DMS153 treated with DMSO at 0.1 percent for 48 hours (cell line): Measurements from ENCODE around the gene RGS9BP.
"Not testable (repeated sequence)": the region's sequence is repeated elsewhere in the genome, so short reads cannot be mapped to it uniquely, and the experiment has no call there.

ENCODE experiments used
- DNase-seq: peaks from one replicate; lab custom pipeline; 2025; ENCODE audit not compliant: unreplicated experiment; lab: John Stamatoyannopoulos, UW

Gene RGS9BP

DNA sequence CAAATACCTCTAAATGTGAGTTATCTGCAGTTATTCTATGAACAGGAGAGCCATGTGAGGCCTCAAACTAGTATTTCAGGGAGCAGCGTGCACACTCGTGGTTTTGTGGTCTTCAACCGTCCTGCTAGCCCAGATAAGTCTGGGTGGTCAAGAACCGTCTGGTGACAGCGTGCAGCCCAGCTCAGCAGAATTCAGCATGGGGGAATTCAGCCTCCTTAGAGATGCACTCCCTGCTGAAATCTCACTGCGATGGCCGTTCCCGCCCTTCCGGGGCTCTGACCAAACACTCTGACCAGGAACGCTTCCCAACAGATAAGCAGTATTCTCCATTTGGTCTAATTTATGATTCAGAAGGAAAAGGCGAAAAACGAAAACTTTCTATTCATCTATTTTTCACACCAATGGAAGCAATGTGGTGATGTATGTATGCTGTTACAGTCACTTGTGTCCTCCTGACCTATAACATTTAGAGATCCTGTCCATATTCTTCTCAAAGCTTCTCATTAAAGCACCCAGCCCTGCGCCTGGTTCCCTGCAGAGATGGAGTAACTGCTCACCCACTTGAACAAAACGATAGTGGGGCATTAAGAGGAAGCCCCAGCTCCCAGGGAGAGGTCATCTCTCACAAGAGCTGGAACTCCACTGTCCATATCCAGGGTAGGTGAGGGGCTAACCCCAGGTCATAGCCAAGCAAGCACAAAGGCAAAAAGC, 3.6 kb upstream of the RGS9BP start:
- no peak for DNase-seq

DNA sequence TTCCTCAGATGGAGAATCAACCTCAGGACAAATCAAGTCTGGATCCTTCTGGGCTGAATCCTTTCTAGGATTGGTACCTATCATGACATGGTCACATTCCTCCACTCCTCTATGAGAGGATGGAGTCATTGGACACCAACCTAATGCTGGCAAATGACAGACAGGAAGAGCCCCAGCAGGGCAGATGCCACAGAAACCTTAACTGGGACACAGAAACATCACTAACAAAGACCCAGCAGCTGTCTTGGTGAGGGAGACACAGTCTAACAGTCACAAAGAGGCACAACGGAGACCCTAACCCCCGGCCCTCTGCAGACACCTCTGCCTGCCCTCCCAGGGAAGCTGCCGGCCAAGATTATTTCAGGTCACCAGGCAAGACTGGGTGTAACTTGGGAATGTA, 2.8 kb upstream of the RGS9BP start:
- no peak for DNase-seq

DNA sequence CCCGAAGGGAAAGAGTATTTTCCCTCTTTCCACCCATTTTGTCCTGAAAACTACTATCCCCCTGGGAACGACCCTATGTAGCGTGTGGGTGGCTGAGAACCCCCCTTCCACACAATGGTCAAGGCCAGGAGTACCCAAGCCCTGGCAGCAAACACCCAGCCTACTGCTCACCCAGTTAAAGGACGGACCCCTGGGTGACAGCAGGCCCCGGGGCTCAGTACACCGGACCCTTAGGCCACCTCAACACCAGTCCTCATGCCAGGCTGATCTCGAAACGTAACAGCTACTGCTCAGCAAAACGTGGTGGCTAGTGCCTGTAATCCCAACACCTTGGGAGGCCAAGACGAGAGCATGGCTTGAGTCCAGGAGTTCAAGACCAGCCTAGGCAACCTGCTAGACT, 2.1 kb upstream of the RGS9BP start:
- DNase-seq, result no peak

DNA sequence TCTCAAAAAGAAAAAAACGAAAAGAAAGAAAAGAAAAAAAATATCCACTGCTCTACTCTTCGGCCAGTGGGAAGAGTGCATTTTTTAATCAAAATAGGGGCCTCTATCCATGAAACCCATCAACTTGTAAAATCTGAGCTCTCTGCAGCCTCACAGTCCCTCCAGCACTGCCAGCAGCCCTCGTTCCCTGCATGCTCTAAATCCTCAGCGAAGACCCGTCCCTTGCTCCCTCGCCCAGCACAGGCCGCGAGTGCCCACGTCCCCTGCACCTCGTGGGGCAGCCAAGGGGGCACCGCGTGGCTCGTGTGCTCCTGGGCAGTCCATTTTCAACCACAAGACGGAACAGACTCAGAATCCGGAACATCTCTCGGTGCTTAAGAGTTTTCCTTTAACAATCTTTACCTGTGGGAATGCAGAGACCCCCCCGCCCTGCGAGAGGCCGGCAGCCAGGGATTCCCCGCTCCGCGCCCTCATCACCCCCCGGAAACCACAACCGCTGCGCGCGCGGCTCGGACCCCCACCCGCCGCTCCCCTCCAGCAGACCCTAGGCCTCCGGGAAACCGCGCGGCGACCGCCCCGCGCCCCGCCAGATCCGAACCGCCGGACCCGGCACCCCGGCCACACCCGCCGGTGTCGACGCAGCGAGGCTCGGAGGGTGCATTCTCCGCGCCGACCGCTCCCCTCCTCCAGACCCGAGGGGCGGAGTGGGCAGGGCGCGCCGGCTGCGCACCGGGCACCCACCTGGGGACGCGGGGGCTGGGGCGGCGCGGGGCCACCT, 1.3 kb upstream of the RGS9BP start:
- DNase-seq, result no peak

DNA sequence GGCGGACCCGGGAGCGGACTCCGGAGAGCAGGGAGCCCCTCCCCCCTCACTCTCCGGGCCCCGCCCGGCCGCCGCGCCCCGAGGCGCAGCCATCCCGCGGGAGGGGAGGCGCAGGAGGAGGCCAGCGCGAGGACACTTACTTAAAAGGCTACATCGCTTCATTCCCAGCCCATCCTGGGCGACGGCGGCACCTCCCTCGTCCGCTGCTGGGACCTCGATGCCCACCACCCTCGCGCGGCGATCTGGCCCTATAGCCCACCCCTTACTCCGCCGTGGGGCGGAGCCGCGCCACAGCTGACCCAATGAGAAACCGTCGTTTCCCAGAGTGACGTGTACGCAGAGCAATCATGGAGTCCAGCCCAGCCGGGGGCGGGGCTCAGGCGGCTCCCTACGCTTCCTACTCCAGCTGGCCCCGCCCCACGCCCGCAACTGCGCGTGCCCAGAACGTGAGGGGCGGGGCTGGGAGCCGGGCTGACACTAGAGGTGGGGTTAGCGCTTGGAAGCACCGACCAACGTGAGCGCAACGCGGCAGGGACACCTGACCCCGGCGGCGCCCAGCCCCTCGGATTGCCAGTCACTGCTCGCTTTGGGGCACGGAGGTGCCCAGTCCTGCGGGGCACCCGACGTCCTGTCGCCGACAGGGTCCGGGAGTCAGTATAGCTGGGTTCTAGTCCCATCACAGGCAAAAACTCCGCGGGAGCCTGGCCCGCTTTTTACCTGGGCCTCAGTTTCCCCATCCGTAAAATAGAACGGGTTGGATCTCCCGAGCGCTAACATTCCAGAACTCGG, 523 bp upstream of the RGS9BP start, which contains the start of gene ANKRD27:
ANKRD27 (minus strand) TSS at position 250 of the 789 bp plus-strand sequence. CDS start 16,165 bp downstream, outside the sequence.
- DNase-seq, result peak; percentile 96

DNA sequence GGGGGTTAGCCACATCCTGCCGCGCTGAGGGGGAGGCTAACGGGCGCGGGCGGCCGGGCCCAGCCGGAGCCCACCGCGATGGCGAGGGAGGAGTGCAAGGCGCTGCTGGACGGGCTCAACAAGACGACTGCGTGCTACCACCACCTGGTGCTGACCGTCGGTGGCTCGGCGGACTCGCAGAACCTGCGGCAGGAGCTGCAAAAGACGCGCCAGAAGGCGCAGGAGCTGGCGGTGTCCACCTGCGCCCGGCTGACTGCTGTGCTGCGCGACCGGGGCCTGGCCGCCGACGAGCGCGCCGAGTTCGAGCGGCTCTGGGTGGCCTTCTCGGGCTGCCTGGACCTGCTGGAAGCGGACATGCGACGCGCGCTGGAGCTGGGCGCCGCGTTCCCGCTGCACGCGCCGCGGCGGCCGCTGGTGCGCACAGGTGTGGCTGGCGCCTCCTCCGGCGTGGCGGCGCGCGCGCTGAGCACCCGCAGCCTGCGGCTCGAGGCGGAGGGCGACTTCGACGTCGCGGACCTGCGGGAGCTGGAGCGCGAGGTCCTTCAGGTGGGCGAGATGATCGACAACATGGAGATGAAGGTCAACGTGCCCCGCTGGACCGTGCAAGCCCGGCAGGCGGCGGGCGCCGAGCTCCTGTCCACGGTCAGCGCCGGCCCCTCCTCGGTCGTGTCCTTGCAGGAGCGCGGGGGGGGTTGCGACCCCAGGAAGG, 692 bp downstream of the RGS9BP start:
- DNase-seq, result peak; percentile 2

DNA sequence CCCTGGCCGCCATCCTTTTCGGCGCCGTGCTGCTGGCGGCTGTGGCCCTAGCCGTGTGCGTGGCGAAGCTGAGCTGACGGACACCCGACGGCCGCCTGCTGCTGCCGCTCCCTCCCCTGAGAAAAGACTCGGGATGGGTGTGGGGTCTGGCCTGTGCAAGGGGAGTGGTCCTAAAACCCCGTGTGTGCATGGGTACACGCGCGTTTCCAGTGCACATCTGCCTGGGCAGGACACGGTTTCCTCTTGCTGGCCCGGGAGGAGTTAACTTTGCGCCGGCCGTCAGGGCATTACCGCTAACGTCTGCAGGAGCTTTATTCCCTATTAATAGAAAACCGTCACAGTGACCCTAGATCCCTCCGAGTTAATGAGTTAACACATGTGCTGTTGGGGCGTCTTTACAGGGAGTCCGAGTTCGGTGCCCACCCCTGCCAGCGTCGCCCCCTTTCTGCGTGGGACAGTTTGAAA, 1.3 kb downstream of the RGS9BP start:
- DNase-seq, result no peak

DNA sequence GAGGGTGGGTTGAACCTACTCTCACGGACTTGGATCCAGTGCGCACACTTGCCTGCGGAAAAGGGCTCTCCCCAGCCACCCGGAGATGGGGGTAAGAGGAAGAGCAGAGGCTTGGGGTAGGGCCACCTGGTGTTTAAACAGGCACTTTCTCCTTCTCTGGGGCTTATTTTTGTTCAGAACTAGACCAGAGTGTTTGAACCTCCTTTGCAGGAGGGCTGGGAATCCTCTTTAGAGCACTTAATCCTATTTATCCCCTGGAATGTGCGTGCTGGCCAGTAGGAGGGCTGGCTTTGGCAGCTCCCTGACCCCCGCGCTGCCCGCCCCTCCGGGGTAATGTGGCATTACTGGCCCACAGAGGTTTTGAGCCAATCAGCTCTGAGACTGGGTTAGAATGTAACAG, 2.0 kb downstream of the RGS9BP start:
- no peak for DNase-seq

DNA sequence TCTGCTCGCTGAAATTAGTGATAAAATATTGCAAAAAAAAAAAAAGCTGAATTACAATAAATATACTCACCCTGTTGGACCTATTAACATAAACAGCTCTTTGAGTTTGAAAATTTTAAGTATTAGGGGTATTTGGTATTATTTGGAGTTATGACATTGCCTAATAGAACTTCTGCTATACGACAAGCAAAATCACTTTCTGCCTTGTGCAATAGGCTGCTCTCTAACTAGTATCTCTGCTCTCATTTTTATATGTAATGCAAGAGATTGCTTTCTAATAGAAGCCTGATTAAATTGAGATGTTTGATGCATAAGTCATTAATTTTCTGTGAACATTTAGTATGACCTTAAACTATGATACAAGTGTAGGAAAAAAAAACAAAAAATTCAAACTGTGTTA, 5.3 kb downstream of the RGS9BP start:
- DNase-seq, result no peak

DNA sequence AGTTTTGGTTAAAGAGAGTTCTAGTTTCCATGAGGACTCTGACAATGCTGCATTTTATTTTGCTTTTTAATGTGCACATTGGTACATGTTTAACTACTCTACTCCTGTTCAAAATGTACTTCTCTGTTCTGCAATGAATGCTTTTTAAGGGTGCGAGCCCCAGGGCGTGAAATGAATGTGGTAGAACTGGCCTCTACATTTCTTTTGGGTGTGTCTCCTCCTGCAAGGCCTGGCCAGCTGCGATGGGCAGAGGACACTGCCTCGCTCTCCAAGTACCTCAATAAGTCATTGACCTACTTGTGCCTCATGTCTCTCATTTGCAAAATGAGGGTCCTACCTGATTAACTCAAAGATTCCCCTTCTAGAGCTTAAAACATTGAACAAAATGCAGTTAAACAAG, 6.7 kb downstream of the RGS9BP start:
- DNase-seq, result no peak

DNA sequence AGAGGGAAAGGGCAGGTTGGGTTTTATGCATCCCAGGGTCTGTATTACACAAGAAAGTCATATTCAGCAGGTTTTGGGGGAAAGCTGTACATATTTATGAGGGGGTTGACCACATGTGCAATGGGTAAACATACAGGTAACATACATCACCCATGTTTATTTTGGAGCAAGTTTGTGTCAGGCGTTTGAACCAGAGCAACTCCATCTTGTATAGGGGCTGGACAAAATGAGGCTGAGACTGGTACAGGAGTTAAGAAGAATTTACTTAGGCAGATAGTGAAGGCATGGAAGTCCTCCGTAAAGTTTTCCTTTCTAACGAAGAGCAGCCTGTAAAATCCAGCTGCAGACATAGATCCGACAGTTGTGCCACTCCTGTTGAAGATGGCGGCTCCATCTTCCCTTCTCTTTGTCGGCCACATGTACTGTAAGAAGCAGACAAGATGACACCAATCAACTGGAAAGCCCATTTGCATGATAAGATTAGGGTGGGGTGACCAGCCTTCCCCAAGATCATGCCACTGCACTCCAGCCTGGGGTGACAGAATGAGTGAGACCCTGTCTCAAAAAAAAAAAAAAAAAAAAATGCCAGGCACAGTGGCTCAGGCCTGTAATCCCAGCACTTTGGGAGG, 11.3 kb downstream of the RGS9BP start:
- DNase-seq, result no peak

DNA sequence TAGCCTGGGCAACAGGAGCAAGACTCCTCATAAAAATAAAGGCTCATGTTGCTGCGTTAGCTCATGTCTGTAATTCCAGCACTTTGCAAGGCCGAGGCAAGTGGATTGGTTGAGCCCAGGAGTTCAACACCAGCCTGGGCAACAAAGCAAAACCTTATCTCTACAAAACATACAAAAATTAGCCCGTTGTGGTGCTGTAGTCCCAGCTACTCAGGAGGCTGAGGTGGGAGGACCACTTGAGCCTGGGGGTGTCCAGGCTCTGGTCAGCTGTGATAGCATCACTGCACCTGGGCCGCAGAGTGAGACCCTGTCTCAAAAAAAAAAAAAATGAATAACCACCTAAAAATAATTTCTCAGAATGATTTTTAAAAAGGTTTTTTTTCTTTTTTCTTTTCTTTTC, 12.0 kb downstream of the RGS9BP start:
- no peak for DNase-seq

DNA sequence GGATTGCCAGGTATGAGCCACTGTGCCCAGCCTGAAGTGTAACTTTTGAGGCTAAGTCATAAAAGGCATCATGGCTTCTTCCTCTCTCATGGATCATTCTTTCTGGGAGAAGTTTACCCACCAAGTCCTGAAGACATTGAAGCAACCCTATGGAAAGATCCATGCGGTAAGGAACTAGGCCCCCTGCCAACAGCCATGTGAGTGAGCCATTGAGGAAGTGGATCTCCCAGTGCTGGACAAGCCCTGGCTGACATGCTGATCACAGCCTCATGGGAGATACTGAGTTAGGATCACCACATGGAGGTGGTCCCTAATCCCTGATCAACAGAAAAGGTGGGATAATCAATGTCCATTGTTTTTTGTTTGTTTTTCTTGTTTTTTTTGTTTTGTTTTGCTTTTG, 12.7 kb downstream of the RGS9BP start:
- DNase-seq, result no peak

DNA sequence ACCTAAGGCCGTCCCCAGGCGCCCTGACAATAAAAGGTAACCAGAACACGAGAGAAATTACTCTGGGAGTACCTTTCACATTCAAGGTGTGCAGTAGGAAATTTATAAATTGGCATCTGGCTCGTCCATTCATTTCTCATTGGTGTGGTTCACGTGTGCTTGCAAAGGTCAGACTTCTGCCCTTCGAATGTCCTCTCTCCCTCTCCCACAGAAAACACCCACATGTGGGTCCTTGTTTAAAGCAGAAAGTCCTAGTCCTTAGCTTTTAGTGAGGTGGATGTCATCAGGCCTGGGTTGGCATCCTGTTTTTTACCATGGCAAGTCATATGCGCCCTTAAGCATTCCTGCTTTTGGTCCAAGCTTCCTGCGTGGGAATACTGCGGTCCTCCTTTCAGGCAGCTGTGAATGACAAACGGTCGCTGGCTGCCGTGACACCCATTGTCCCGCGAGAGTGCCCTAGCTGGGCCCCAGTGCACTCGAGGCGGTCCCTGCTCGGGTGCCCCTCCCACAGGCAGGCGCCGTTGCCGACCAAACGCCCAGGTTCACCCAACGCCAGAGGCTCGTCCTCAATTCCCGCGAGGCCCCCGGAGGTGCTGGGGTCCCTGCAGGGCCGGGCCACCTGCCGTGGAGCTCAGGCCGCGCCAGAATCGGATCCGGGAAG, 15.8 kb downstream of the RGS9BP start, which contains the start of gene NUDT19:
NUDT19 (plus strand) TSS at position 531 of the 661 bp plus-strand sequence. CDS start 140 bp downstream, outside the sequence.
- peak; percentile 86 for DNase-seq

DNA sequence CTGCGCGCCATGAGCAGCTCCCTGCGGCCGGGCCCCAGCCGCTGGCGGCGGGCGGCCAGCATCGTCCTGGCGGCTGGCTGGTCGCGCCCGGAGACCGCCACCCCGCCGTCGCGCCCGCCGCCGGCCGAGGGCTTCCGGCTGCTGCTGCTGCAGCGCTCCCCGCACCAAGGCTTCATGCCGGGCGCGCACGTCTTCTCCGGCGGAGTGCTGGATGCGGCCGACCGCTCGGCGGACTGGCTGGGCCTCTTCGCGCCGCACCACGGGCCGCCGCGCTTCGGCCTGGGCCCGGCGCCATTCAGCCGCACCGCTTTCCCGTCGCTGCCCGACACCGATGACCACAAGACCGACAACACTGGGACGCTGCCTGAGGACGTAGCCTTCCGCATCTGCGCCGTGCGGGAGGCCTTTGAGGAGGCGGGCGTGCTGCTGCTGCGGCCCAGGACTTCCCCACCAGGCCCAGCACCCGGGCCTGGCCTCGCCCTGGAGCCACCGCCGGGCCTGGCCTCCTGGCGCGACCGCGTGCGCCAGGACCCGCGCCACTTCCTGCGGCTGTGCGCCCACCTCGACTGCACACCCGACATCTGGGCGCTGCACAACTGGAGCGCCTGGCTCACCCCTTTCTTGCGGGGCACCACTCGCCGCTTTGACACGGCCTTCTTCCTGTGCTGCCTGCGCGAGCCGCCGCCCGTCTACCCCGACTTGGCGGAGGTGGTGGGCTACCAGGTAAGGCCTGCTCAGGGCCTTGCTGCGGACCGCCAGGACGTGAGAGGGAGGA, 16.5 kb downstream of the RGS9BP start:
- DNase-seq, result no peak

DNA sequence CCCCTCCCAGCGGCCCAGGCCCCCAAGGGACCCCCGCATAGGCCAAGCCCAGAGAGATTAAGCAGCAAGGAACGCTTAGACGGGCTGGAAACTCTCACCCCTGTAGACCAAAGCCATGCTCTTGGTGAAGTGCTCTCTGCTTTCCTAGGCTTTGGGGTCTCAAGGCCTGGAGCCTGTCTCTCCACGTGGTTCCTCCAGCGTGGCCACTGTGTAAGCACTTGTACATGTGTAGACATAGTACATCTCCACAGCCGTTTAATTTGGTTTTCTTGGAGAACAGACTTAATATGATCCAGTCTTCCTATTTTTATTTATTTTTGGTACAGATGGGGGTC, 17.0 kb downstream of the RGS9BP start:
- no peak for DNase-seq

DNA sequence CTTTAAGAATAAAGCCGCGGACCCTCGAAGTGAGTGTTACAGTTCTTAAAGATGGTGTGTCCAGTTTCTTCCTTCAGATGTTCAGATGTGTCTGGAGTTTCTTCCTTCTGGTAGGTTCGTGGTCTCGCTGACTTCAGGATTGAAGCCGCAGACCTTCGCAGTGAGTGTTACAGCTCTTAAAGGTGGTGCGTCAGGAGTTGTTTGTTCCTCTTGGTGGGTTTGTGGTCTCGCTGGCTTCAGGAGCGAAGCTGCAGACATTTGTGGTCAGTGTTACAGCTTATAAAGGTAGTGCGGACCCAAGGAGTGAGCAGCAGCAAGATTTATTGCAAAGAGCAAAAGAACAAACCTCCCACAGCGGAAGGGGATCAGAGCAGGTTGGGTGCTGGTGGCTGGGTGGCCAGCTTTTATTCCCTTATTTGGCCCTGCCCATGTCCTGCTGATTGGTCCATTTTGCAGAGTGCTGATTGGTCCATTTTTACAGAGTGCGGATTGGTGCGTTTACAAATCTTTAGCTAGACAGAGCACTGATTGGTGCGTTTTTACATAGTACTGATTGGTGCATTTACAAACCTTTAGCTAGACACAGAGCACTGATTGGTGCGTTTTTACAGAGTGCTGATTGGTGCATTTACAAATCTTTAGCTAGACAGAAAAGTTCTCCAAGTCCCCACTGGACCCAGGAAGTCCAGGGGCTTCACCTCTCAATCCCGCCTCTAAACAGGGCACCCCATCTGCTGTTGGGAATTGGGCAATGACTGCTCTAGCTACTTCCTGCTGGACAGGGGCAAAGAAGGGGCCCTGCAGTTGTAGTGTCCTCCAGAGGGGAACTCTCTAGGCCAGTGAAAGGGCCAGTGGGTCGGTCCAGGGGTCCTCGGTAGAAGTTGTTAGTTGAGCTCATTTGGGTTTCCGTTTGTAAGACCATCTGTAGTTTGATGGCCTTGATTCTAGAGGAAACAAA, 17.8 kb downstream of the RGS9BP start:
- DNase-seq, result not testable (repeated sequence)

DNA sequence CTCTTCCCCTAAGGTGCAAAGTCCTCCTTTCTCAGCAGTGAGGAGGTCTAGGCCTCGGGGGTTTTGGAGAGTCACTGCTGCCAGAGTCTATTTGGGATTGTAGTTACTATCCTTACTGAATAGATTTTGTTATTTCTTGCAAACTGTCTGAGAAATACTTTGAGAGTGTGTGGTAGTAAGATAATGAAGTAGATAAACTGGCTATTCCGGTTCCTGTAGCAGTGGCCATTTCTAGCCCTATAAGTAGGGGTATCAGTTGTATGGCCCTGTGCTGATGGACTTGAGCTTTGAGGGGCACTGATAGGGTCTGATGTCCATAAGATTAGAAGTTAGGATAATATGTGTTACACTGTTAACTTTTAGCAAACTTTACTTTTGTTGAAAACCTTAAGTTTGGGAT, 18.7 kb downstream of the RGS9BP start:
- not testable (repeated sequence) for DNase-seq
